Type B pancreatic cell (in vitro differentiated cells): ENCODE measurements around the gene RFX5. TPM values are rescaled to one million over a fixed set of nuclear protein-coding genes. Genes with fewer than 3 reads are reported as not detected.
"Not testable (repeated sequence)": the region's sequence is repeated elsewhere in the genome, so short reads cannot be mapped to it uniquely, and the experiment has no call there.

Source experiments
- DNase-seq: peaks from one replicate; pipeline ENCODE4 v3.0.0; 2021; ENCODE audit warnings: mixed read lengths; ENCODE audit not compliant: unreplicated experiment; ENCODE audit errors: extremely low spot score
- H3K27ac Mint-ChIP-seq: 2 replicates; pipeline ENCODE4 v1.8.0; 2021; ENCODE audit warnings: mild to moderate bottlenecking, mixed read lengths
- H3K27me3 Mint-ChIP-seq: 2 replicates; pipeline ENCODE4 v1.8.0; 2021; ENCODE audit warnings: mixed read lengths
- H3K36me3 Mint-ChIP-seq: 2 replicates; pipeline ENCODE4 v1.8.0; 2021; ENCODE audit warnings: mixed read lengths
- H3K4me1 Mint-ChIP-seq: one replicate; pipeline ENCODE4 v1.8.0; 2021; ENCODE audit warnings: mixed read lengths; ENCODE audit not compliant: unreplicated experiment
- H3K4me3 Mint-ChIP-seq: 2 replicates; pipeline ENCODE4 v1.8.0; 2021; ENCODE audit warnings: mild to moderate bottlenecking, mixed read lengths
- H3K9me3 Mint-ChIP-seq: 2 replicates; pipeline ENCODE4 v1.8.0; 2021; ENCODE audit warnings: mixed read lengths
- CTCF ChIP-seq: fragments of 200-600 bp; sonication (generic); conservative IDR thresholded peaks from 2 replicates; pipeline ENCODE4 v1.5.0; 2021; ENCODE audit warnings: antibody characterized with exemption, mild to moderate bottlenecking
- total RNA-seq: library from RNA; stranded (reverse); gene quantifications from 2 replicates; pipeline ENCODE4 v1.2.1, GENCODE V29; 2021; ENCODE audit warnings: low replicate concordance

The RFX5 gene
- total RNA-seq, 1 donor from 2014 or later: 66.5 TPM

- Mint-ChIP-seq H3K4me3 (no peak overlapping the region), H3K4me1 (no peaks in the 10 kb centered on the region), H3K36me3 (peaks cover 7% of the 10 kb centered on the region), H3K27ac (no peak overlapping the region), H3K27me3 (no peaks in the 10 kb centered on the region), H3K9me3 (peaks cover 11% of the 10 kb centered on the region)
- TF ChIP-seq CTCF: no peak
- DNase-seq: no peak
Observed at GRCh38 chr1:151364996-151365395, 17.9 kb upstream of the RFX5 start.

GRCh38 chr1:151362308-151363155, 15.5 kb upstream of the RFX5 start:
- Mint-ChIP-seq H3K27me3 (no peaks in the 10 kb centered on the region), H3K27ac (no peak overlapping the region), H3K36me3 (peaks cover 7% of the 10 kb centered on the region), H3K9me3 (peaks cover 11% of the 10 kb centered on the region), H3K4me1 (no peaks in the 10 kb centered on the region), H3K4me3 (no peak overlapping the region)
- no peak for DNase-seq
- no peak for TF ChIP-seq CTCF

- H3K27me3 Mint-ChIP-seq: no peaks in the 10 kb centered on the region
- DNase-seq: no peak
- H3K36me3 Mint-ChIP-seq: peaks cover 7% of the 10 kb centered on the region
- no peak overlapping the region for H3K4me3 Mint-ChIP-seq
- H3K9me3 Mint-ChIP-seq: peaks cover 11% of the 10 kb centered on the region
- H3K27ac Mint-ChIP-seq: no peak overlapping the region
- H3K4me1 Mint-ChIP-seq: no peaks in the 10 kb centered on the region
- no peak for TF ChIP-seq CTCF
Observed at GRCh38 chr1:151361883-151362282, 14.8 kb upstream of the RFX5 start.

GRCh38 chr1:151356696-151357095, 9.6 kb upstream of the RFX5 start:
- no peak overlapping the region for H3K27ac Mint-ChIP-seq
- H3K4me1 Mint-ChIP-seq: no peaks in the 10 kb centered on the region
- no peak for DNase-seq
- H3K27me3 Mint-ChIP-seq: no peaks in the 10 kb centered on the region
- H3K9me3 Mint-ChIP-seq: peaks cover 7% of the 10 kb centered on the region
- H3K4me3 Mint-ChIP-seq: no peak overlapping the region
- H3K36me3 Mint-ChIP-seq: no peaks in the 10 kb centered on the region
- no peak for TF ChIP-seq CTCF

- no peak overlapping the region for H3K4me3 Mint-ChIP-seq
- no peak overlapping the region for H3K27ac Mint-ChIP-seq
- no peaks in the 10 kb centered on the region for H3K27me3 Mint-ChIP-seq
- no peak for TF ChIP-seq CTCF
- no peak for DNase-seq
- peaks cover 11% of the 10 kb centered on the region for H3K4me1 Mint-ChIP-seq
- no peaks in the 10 kb centered on the region for H3K9me3 Mint-ChIP-seq
- no peaks in the 10 kb centered on the region for H3K36me3 Mint-ChIP-seq
Observed at GRCh38 chr1:151352021-151352718, 5.1 kb upstream of the RFX5 start.

GRCh38 chr1:151350323-151350722, 3.3 kb upstream of the RFX5 start:
- DNase-seq, H3K27ac Mint-ChIP-seq, H3K36me3 Mint-ChIP-seq, H3K4me3 Mint-ChIP-seq, H3K27me3 Mint-ChIP-seq, H3K9me3 Mint-ChIP-seq: not testable (repeated sequence)
- peaks cover 22% of the 10 kb centered on the region for H3K4me1 Mint-ChIP-seq
